K562 (cell line): Measurements from ENCODE around the gene KLK15. TPM values are rescaled to one million over a fixed set of nuclear protein-coding genes. Genes with fewer than 3 reads are reported as not detected.
A peak's percentile ranks its signal among the peaks of the same experiment; 100 is the strongest.

Experiments used
- ARID1B ChIP-seq: fragments of 450-650 bp; IDR thresholded peaks from 2 replicates; pipeline ENCODE4 v1.6.1; 2016; ENCODE audit warnings: antibody characterized with exemption, mild to moderate bottlenecking, inconsistent platforms
- ATF3 ChIP-seq, 2 experiments: fragments of 450-650 bp in 1 of 2; sonication (generic) in 1 of 2; formaldehyde crosslinking in 1 of 2; IDR thresholded peaks in 1 of 2; conservative IDR thresholded peaks in 1 of 2; 2 replicates each; pipeline versions ENCODE4 v1.6.1 to v1.8.1; 2016 to 2023; ENCODE audit warnings: mild to moderate bottlenecking in 2 of 2, moderate library complexity in 2 of 2, inconsistent platforms in 1 of 2, missing genetic modification reagents in 1 of 2
- BHLHE40 ChIP-seq: IDR thresholded peaks from 2 replicates; pipeline ENCODE4 v1.6.1; 2011; ENCODE audit warnings: low read length, improper control_type of control experiment
- DMBX1 ChIP-seq: fragments of 250-450 bp; sonication (Bioruptor Pico); IDR thresholded peaks from 2 replicates; pipeline ENCODE4 v1.8.0; 2022; ENCODE audit warnings: inconsistent platforms, mild to moderate bottlenecking, moderate library complexity, borderline replicate concordance
- ESRRB ChIP-seq: fragments of 250-450 bp; sonication (Bioruptor Pico); IDR thresholded peaks from 2 replicates; pipeline ENCODE4 v1.5.0; 2020; ENCODE audit warnings: mild to moderate bottlenecking, moderate library complexity, borderline replicate concordance
- FOSL1 ChIP-seq: fragments of 200-800 bp; sonication (Bioruptor generic); conservative IDR thresholded peaks from 2 replicates; pipeline ENCODE4 v1.6.1; 2016; ENCODE audit warnings: missing genetic modification characterization, missing compliant biosample characterization
- FOXK2 ChIP-seq, 2 experiments: fragments of 450-650 bp; IDR thresholded peaks in 1 of 2; conservative IDR thresholded peaks in 1 of 2; 2 replicates each; pipeline ENCODE4 v1.6.1; 2016; ENCODE audit warnings: low read depth in 2 of 2, mild to moderate bottlenecking in 1 of 2
- KLF10 ChIP-seq: fragments of 250-450 bp; sonication (Bioruptor Pico); IDR thresholded peaks from 2 replicates; pipeline ENCODE4 v1.6.1; 2021; ENCODE audit warnings: matching md5 sums
- LEF1 ChIP-seq: fragments of 450-650 bp; IDR thresholded peaks from 2 replicates; pipeline ENCODE4 v1.6.1; 2016; ENCODE audit warnings: mild to moderate bottlenecking
- MAZ ChIP-seq, 2 experiments: fragments of 450-650 bp in 1 of 2; sonication (generic) in 1 of 2; formaldehyde crosslinking; IDR thresholded peaks in 1 of 2; conservative IDR thresholded peaks in 1 of 2; 2 replicates each; pipeline versions ENCODE4 v1.4.0 to v1.5.0; 2020; ENCODE audit warnings: mild to moderate bottlenecking in 1 of 2, missing genetic modification reagents in 1 of 2
- NRF1 ChIP-seq, 2 experiments: fragments of 450-650 bp; IDR thresholded peaks in 1 of 2; conservative IDR thresholded peaks in 1 of 2; 2 replicates each; pipeline ENCODE4 v1.6.1; 2014; ENCODE audit warnings: mild to moderate bottlenecking in 2 of 2
- SMAD2 ChIP-seq: fragments of 150-350 bp; IDR thresholded peaks from 2 replicates; pipeline ENCODE4 v1.6.1; 2014; ENCODE audit warnings: low read depth, mild to moderate bottlenecking, low read length
- SMARCC2 ChIP-seq: fragments of 450-650 bp; IDR thresholded peaks from 2 replicates; pipeline ENCODE4 v1.6.1; 2017; ENCODE audit warnings: antibody characterized with exemption, moderate library complexity, mild to moderate bottlenecking, low read depth
- TEAD4 ChIP-seq, 2 experiments: sonication (generic) in 1 of 2; formaldehyde crosslinking in 1 of 2; IDR thresholded peaks; 2 replicates each; pipeline versions ENCODE4 v1.6.1 to v1.8.0; 2012 to 2022; ENCODE audit warnings: borderline replicate concordance in 1 of 2, inconsistent platforms in 1 of 2, low read length in 1 of 2, mild to moderate bottlenecking in 1 of 2, missing genetic modification reagents in 1 of 2
- ZC3H11A ChIP-seq: IDR thresholded peaks from 2 replicates; pipeline ENCODE4 v1.6.1; 2012; ENCODE audit warnings: low read depth, low read length, improper control_type of control experiment
- polyA plus RNA-seq, 8 experiments: library from polyadenylated mRNA; depleted of rRNA in 4 of 8; stranded (reverse) in 5 of 8; unstranded in 3 of 8; fragments of >200 nt; fragmentation: Nextera tagmentation in 2 of 8; fragmentation: Illumina TruSeq in 1 of 8; extraction: Ambion mirVana in 2 of 8; extraction: Trizol in 1 of 8; gene quantifications; 2 replicates each; pipeline versions ENCODE4 v1.2.1 to v1.2.3, GENCODE V29; 2011 to 2014; ENCODE audit warnings: inconsistent platforms in 1 of 8, missing spikeins in 1 of 8
- total RNA-seq, 7 experiments: library from RNA; depleted of rRNA in 6 of 7; stranded (reverse); fragments of >200 nt in 6 of 7; fragmentation: Illumina TruSeq in 2 of 7; extraction: Trizol in 2 of 7; gene quantifications; 2 replicates each; pipeline versions ENCODE4 v1.2.1 to v1.2.3, GENCODE V29; 2011 to 2021; ENCODE audit warnings: low replicate concordance in 1 of 7
- TF ChIP-seq, protein P1 (sequence below): fragments of 450-650 bp; formaldehyde crosslinking; IDR thresholded peaks from 2 replicates; pipeline ENCODE4 v1.4.0; 2020; ENCODE audit warnings: mild to moderate bottlenecking, mixed read lengths

The KLK15 gene
- total and polyA plus RNA-seq, 9 of the 15 experiments (the other 6 are each of a cell fraction or from before 2014, with no cell fraction given) = not detected

- TF ChIP-seq SMAD2 (no peak), TEAD4 (IDR thresholded peaks at IDR 0.05; ENCODE audit: low read length) (peak; percentile 67), TEAD4 (CRISPR knock-in tag; IDR thresholded peaks at IDR 0.05; ENCODE audit: borderline replicate concordance) (no peak), KLF10 (CRISPR knock-in tag) (no peak), SMARCC2 (peak; percentile 43; the same call in 1 of the 2 replicates), ATF3 (IDR thresholded peaks at IDR 0.05) (peak; percentile 52), ATF3 (CRISPR knock-in tag; conservative IDR thresholded peaks at IDR 0.05) (no peak), ARID1B (peak; percentile 91), MAZ (CRISPR knock-in tag; conservative IDR thresholded peaks at IDR 0.05 in 1 of 2, IDR thresholded peaks at IDR 0.05 in 1 of 2) (peak in 1 of 2 experiments; percentile 59; a peak in 1 of 4 replicates), NRF1 (conservative IDR thresholded peaks at IDR 0.05 in 1 of 2, IDR thresholded peaks at IDR 0.05 in 1 of 2) (0 out of 4 replicates have a peak, but pooled peaks of 1 of the 2 experiments have one; percentile 23), BHLHE40 (peak; percentile 56; the same call in 1 of the 2 replicates), ESRRB (CRISPR knock-in tag) (no peak), FOXK2 (conservative IDR thresholded peaks at IDR 0.05 in 1 of 2, IDR thresholded peaks at IDR 0.05 in 1 of 2; ENCODE audit: low read depth in 2 of 2) (peak; percentile 94 to 95), FOSL1 (tag) (peak; percentile 53; the same call in 1 of the 2 replicates), ZC3H11A (no peak), DMBX1 (CRISPR knock-in tag) (no peak), LEF1 (peak; percentile 34; the same call in 1 of the 2 replicates)
- TF ChIP-seq, protein P1, sequence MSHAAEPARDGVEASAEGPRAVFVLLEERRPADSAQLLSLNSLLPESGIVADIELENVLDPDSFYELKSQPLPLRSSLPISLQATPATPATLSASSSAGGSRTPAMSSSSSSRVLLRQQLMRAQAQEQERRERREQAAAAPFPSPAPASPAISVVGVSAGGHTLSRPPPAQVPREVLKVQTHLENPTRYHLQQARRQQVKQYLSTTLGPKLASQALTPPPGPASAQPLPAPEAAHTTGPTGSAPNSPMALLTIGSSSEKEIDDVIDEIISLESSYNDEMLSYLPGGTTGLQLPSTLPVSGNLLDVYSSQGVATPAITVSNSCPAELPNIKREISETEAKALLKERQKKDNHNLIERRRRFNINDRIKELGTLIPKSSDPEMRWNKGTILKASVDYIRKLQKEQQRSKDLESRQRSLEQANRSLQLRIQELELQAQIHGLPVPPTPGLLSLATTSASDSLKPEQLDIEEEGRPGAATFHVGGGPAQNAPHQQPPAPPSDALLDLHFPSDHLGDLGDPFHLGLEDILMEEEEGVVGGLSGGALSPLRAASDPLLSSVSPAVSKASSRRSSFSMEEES = no peak
Measured at GRCh38 chr19:50878851-50879250, 45.5 kb upstream of the KLK15 start (continued).
